Measurements from ENCODE around the gene MYPOP.
"Not testable (repeated sequence)": the region's sequence is repeated elsewhere in the genome, so short reads cannot be mapped to it uniquely, and the experiment has no call there.

DNA sequence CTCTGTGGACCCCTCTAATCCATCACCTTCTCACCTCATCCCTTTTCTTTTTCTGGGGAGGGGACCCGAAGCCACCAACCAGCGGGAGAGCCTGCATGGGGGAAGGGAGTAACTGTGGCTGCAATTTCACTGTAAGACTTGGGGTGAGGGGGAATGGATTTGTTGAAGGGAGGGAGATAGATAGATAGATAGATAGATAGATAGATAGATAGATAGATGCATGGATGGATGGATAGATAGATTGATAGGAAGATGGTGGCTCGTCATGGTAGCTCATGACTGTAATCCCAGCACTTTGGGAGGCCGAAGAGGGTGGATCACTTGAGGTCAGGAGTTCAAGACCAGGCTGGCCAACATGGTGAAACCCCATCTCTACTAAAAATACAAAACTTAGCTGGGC lies 35.2 kb downstream of the MYPOP start:
- TF ChIP-seq, protein P1, sequence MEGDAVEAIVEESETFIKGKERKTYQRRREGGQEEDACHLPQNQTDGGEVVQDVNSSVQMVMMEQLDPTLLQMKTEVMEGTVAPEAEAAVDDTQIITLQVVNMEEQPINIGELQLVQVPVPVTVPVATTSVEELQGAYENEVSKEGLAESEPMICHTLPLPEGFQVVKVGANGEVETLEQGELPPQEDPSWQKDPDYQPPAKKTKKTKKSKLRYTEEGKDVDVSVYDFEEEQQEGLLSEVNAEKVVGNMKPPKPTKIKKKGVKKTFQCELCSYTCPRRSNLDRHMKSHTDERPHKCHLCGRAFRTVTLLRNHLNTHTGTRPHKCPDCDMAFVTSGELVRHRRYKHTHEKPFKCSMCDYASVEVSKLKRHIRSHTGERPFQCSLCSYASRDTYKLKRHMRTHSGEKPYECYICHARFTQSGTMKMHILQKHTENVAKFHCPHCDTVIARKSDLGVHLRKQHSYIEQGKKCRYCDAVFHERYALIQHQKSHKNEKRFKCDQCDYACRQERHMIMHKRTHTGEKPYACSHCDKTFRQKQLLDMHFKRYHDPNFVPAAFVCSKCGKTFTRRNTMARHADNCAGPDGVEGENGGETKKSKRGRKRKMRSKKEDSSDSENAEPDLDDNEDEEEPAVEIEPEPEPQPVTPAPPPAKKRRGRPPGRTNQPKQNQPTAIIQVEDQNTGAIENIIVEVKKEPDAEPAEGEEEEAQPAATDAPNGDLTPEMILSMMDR (IDR thresholded peaks at IDR 0.05) = not testable (repeated sequence)
- TF ChIP-seq POLR2AphosphoS5 (IDR thresholded peaks at IDR 0.05; ENCODE audit: low read depth, low read length); SIN3A (IDR thresholded peaks at IDR 0.05; ENCODE audit: borderline replicate concordance, insufficient read depth, low read depth, low read length): not testable (repeated sequence)

Data from Panc1 (cell line).